ENCODE data around the gene JSRP1. TPM values are rescaled to one million over a fixed set of nuclear protein-coding genes. Genes with fewer than 3 reads are reported as not detected.
"Not testable (repeated sequence)": the region's sequence is repeated elsewhere in the genome, so short reads cannot be mapped to it uniquely, and the experiment has no call there.

The JSRP1 gene
- total RNA-seq, 2 donors from 2014 or later = 0.64 to 1.3 TPM

GRCh38 chr19:2286402-2287140 lies 30.4 kb upstream of the JSRP1 start:
- no peak for TF ChIP-seq CTCF (IDR thresholded peaks at IDR 0.05)

GRCh38 chr19:2283835-2284507 lies 27.8 kb upstream of the JSRP1 start:
- H3K9ac ChIP-seq (ENCODE audit: low read depth in 2 of 2, low read length in 2 of 2) = no peak overlapping the region

More at GRCh38 chr19:2286402-2287140, 30.4 kb upstream of the JSRP1 start:
- Histone ChIP-seq H3K9ac (ENCODE audit: low read depth in 2 of 2, low read length in 2 of 2) (no peak overlapping the region), H3K4me3 (no peak overlapping the region), H3K4me1 (peaks cover 11% of the 10 kb centered on the region), H3K27me3 (peaks cover 43% of the 10 kb centered on the region), H3K27ac (no peak overlapping the region), H3K9me3 (no peaks in the 10 kb centered on the region), H3K36me3 (no peaks in the 10 kb centered on the region)
- intact Hi-C loops (cut with DNase I) = no loop called here
- DNase-seq = no peak

GRCh38 chr19:2282862-2283237 lies 26.6 kb upstream of the JSRP1 start:
- Histone ChIP-seq H3K9ac (ENCODE audit: low read depth in 2 of 2, low read length in 2 of 2) (no peak overlapping the region), H3K4me3 (no peak overlapping the region), H3K4me1 (peaks cover 6% of the 10 kb centered on the region), H3K27me3 (peaks cover 12% of the 10 kb centered on the region), H3K9me3 (no peaks in the 10 kb centered on the region), H3K36me3 (no peaks in the 10 kb centered on the region), H3K27ac (no peak overlapping the region)
- intact Hi-C loops (cut with DNase I) = no loop called here
- no peak for TF ChIP-seq CTCF (IDR thresholded peaks at IDR 0.05)
- DNase-seq = no peak

More at GRCh38 chr19:2283835-2284507, 27.8 kb upstream of the JSRP1 start:
- no peak overlapping the region for H3K4me3 ChIP-seq
- no peak for TF ChIP-seq CTCF (IDR thresholded peaks at IDR 0.05)
- no peaks in the 10 kb centered on the region for H3K4me1 ChIP-seq
- no peak overlapping the region for H3K27ac ChIP-seq
- no peaks in the 10 kb centered on the region for H3K9me3 ChIP-seq
- no peaks in the 10 kb centered on the region for H3K36me3 ChIP-seq
- no peak for DNase-seq
- intact Hi-C loops (cut with DNase I) = no loop called here
- H3K27me3 ChIP-seq = peaks cover 18% of the 10 kb centered on the region

- Histone ChIP-seq H3K27ac (peak within 1 kb of the TSS; percentile 6), H3K36me3 (no peaks in the 10 kb centered on the region), H3K4me3 (peak within 1 kb of the TSS; percentile 21), H3K9me3 (no peaks in the 10 kb centered on the region), H3K9ac (ENCODE audit: low read depth in 2 of 2, low read length in 2 of 2) (peak within 1 kb of the TSS; percentile 28 to 40), H3K4me1 (peaks cover 6% of the 10 kb centered on the region), H3K27me3 (peaks cover 12% of the 10 kb centered on the region)
- DNase-seq = peak; percentile 67
- intact Hi-C loops (cut with DNase I) = no loop called here
- no peak for TF ChIP-seq CTCF (IDR thresholded peaks at IDR 0.05)
Observed at GRCh38 chr19:2282062-2282861, 26.0 kb upstream of the JSRP1 start, which contains the start of gene PEAK3. TSS of gene PEAK3 (minus strand) at chr19:2282175. CDS start at chr19:2280931, 1,244 bp downstream.

- H3K9me3 ChIP-seq; DNase-seq; intact Hi-C loops (cut with DNase I); H3K36me3 ChIP-seq; H3K4me1 ChIP-seq: not testable (repeated sequence)
- Histone ChIP-seq H3K27ac (peak overlapping the region; percentile 6), H3K27me3 (peaks cover 12% of the 10 kb centered on the region), H3K9ac (ENCODE audit: low read depth in 2 of 2, low read length in 2 of 2) (peak overlapping the region; percentile 28 to 35), H3K4me3 (peak overlapping the region; percentile 21)
Observed at GRCh38 chr19:2281265-2282061, 25.2 kb upstream of the JSRP1 start.

Measured in colonic mucosa (tissue), 4 donors.